Body of pancreas (tissue), 4 donors: Measurements from ENCODE around the gene CARD11. TPM values are rescaled to one million over a fixed set of nuclear protein-coding genes. Genes with fewer than 3 reads are reported as not detected.
A peak's percentile ranks its signal among the peaks of the same experiment; 100 is the strongest.

Source experiments
- ATAC-seq: fragments of 150-250 bp; one replicate; pipeline ENCODE4 v1.9.1; 2016
- DNase-seq, 4 donors: peaks; one replicate each; pipeline ENCODE4 v3.0.0-alpha.2; 2019
- H3K27ac ChIP-seq, 4 donors: fragments of 200-600 bp; sonication (generic); 1 replicate in 3 of 4; 2 replicates in 1 of 4; pipeline versions ENCODE4 v1.5.1 to v1.6.1; 2016 to 2019; ENCODE audit warnings: mild to moderate bottlenecking in 1 of 4, mixed read lengths in 1 of 4, moderate library complexity in 1 of 4
- H3K27me3 ChIP-seq, 2 donors: fragments of 200-600 bp; sonication (generic); one replicate each; pipeline ENCODE4 v1.6.0; 2016; ENCODE audit warnings: mild to moderate bottlenecking in 1 of 2
- H3K36me3 ChIP-seq, 2 donors: fragments of 200-600 bp; sonication (generic); replicated peaks in 1 of 2; 2 replicates each; pipeline ENCODE4 v1.5.1; 2016; ENCODE audit warnings: low read depth in 2 of 2; ENCODE audit not compliant: insufficient read depth in 1 of 2
- H3K4me1 ChIP-seq: fragments of 200-600 bp; sonication (generic); one replicate; pipeline ENCODE4 v1.6.0; 2016
- H3K4me3 ChIP-seq, 2 donors: fragments of 200-600 bp; sonication (generic); 1 replicate in 1 of 2; 2 replicates in 1 of 2; pipeline ENCODE4 v1.5.1; 2016 to 2019
- H3K9me3 ChIP-seq, 3 donors: fragments of 200-600 bp; sonication (generic); 1 replicate in 2 of 3; 2 replicates in 1 of 3; pipeline ENCODE4 v1.5.1; 2016
- POLR2A ChIP-seq, 3 donors: fragments of 450-650 bp; IDR thresholded peaks; one replicate each; pipeline ENCODE4 v1.6.1; 2016; ENCODE audit warnings: antibody characterized with exemption in 3 of 3, mild to moderate bottlenecking in 2 of 3
- WGBS, 2 donors: methylation state at CpG; one replicate each; pipeline ENCODE4 v1.1.5; 2017; 5-methylcytosine and 5-hydroxymethylcytosine counted together
- intact Hi-C: fragments of 100-400 bp; cut with DNase I; formaldehyde crosslinking; loops from one replicate; pipeline ENCODE4 v1.15.1; 2023
- total RNA-seq, 2 donors: library from RNA; depleted of rRNA; stranded (reverse); fragments of >200 nt; gene quantifications; one replicate each; pipeline ENCODE4 v1.1.0, GENCODE V29; 2016
- TF ChIP-seq, protein P1 (sequence below), 7 experiments: fragments of 450-650 bp in 4 of 7; fragments of 200-600 bp in 3 of 7; sonication (generic) in 3 of 7; IDR thresholded peaks; one replicate each; pipeline ENCODE4 v1.5.1; 2016 to 2019; ENCODE audit warnings: antibody characterized with exemption in 7 of 7

CARD11 gene
- total RNA-seq, 2 donors from 2014 or later = 2.0 to 3.4 TPM

GRCh38 chr7:2956076-2956475, 87.6 kb downstream of the CARD11 start:
- Histone ChIP-seq H3K27ac (no peak overlapping the region), H3K27me3 (no peaks in the 10 kb centered on the region), H3K9me3 (no peaks in the 10 kb centered on the region), H3K36me3 (no peaks in the 10 kb centered on the region), H3K4me1 (no peaks in the 10 kb centered on the region), H3K4me3 (no peak overlapping the region)
- ATAC-seq (no peak), DNase-seq (no peak)
- WGBS, 2 donors = 93 to 94% methylated on average over 6 of the region's 6 CpGs
- TF ChIP-seq, protein P1, sequence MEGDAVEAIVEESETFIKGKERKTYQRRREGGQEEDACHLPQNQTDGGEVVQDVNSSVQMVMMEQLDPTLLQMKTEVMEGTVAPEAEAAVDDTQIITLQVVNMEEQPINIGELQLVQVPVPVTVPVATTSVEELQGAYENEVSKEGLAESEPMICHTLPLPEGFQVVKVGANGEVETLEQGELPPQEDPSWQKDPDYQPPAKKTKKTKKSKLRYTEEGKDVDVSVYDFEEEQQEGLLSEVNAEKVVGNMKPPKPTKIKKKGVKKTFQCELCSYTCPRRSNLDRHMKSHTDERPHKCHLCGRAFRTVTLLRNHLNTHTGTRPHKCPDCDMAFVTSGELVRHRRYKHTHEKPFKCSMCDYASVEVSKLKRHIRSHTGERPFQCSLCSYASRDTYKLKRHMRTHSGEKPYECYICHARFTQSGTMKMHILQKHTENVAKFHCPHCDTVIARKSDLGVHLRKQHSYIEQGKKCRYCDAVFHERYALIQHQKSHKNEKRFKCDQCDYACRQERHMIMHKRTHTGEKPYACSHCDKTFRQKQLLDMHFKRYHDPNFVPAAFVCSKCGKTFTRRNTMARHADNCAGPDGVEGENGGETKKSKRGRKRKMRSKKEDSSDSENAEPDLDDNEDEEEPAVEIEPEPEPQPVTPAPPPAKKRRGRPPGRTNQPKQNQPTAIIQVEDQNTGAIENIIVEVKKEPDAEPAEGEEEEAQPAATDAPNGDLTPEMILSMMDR (IDR thresholded peaks at IDR 0.05) = no peak
- TF ChIP-seq POLR2A (IDR thresholded peaks at IDR 0.05) = no peak
- intact Hi-C loops = no loop called here

GRCh38 chr7:2955269-2955668, 88.4 kb downstream of the CARD11 start:
- no peak for DNase-seq
- intact Hi-C loops = no loop called here
- whole genome bisulfite sequencing, 2 donors = 60 to 65% methylated on average over 4 of the region's 4 CpGs
- TF ChIP-seq, protein P1 (IDR thresholded peaks at IDR 0.05) = no peak
- no peak for TF ChIP-seq POLR2A (IDR thresholded peaks at IDR 0.05)
- no peaks in the 10 kb centered on the region for H3K27me3 ChIP-seq
- H3K4me3 ChIP-seq = no peak overlapping the region
- H3K9me3 ChIP-seq = no peaks in the 10 kb centered on the region
- H3K4me1 ChIP-seq = no peaks in the 10 kb centered on the region
- no peaks in the 10 kb centered on the region for H3K36me3 ChIP-seq
- no peak for ATAC-seq
- H3K27ac ChIP-seq = no peak overlapping the region

DNA sequence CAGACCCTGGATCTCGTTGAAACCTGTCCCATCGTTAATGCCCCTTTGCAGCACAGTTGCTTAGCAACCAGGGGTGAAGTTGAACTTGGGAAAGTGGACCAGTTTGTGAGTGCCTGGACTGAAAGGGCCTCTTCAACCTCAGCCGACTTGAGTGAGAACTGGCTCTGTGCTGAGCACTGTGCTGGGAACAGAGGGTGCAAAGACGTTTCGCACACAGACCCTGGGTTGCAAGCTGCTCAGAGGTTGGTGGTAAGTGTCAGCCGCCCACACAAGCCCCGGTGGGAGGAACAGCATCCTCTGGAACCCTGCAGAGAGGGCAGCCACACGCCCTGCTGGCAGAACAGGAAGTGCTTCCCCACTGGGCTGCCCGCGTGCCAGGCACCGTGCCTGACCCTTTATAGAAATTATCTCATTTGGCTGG, 89.2 kb downstream of the CARD11 start:
- DNase-seq (no peak), ATAC-seq (peak; percentile 21)
- intact Hi-C loops = no loop called here

DNA sequence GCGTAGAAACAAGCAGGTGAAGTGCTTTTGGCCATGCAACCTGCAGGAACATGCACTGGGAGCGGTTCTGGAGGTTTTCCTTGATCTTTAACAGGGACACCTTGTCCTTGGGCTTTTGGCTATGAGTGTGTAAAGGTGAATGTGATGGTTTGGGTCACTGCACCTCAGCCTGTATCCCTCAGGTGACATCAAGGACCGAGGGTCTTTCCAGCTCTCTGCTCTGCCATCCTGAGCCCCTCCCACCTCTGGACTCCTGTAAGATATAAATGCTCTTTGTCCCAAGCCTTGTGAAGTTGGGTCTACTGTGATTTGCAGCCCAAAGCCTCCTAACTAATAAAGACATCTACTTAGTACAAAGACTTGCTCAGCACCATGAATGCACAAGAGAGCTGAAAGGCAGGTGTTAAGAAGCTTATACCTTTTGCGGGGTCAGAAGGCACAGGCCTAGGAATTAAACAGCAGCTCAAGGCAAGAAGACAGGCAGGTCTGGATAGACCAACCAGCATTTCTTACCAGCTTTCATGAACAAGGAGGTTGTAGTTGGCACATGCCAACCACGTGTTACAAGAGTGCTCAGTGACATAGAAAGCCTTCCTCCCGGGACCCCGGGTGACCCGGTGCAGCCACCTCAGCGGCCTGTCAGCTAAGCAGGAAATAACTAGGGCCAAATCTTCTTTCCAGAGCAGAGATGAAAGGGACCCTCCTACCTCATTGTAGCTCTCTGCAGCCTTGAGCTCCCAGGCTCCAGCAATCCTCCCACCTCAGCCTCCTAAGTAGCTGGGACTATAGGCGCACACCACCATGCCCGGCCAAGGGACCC, 89.9 kb downstream of the CARD11 start:
- no peak for DNase-seq
- Histone ChIP-seq H3K27ac (no peak overlapping the region), H3K4me1 (no peaks in the 10 kb centered on the region), H3K9me3 (no peaks in the 10 kb centered on the region), H3K27me3 (no peaks in the 10 kb centered on the region), H3K4me3 (no peak overlapping the region), H3K36me3 (no peaks in the 10 kb centered on the region)
- intact Hi-C loops = no loop called here
- ATAC-seq = no peak
- TF ChIP-seq, protein P1 (IDR thresholded peaks at IDR 0.05) = no peak
- TF ChIP-seq POLR2A (IDR thresholded peaks at IDR 0.05) = no peak
- 76 to 81% methylated on average over 9 to 11 of the region's 11 CpGs for WGBS, 2 donors

More for the DNA sequence above, 89.2 kb downstream of the CARD11 start:
- 73 to 75% methylated on average over 4 to 11 of the region's 11 CpGs for WGBS, 2 donors
- TF ChIP-seq, protein P1 (IDR thresholded peaks at IDR 0.05) = no peak
- no peak for TF ChIP-seq POLR2A (IDR thresholded peaks at IDR 0.05)
- no peak overlapping the region for H3K4me3 ChIP-seq
- H3K9me3 ChIP-seq = no peaks in the 10 kb centered on the region
- no peaks in the 10 kb centered on the region for H3K27me3 ChIP-seq
- no peaks in the 10 kb centered on the region for H3K36me3 ChIP-seq
- H3K4me1 ChIP-seq = no peaks in the 10 kb centered on the region
- H3K27ac ChIP-seq = no peak overlapping the region

DNA sequence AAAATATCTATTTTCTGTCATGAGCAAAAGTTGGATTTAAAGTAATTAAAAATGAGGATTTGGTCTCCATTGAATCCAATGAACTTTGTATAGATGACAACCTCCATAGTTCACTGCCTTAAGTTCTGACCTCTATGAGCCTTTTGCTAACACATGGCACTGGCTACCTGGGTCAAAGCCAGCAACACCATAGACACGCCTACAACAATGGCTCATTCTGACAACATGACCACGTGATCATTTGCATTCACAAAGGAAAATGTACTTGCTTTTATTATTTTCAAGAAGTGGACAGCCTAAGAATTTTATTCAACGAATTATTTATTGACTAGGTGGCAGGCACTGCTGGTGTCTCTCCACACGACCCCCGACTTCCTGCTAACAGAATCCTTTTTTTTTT, 90.6 kb downstream of the CARD11 start:
- no peaks in the 10 kb centered on the region for H3K4me1 ChIP-seq
- 59 to 66% methylated on average over 5 of the region's 5 CpGs for WGBS, 2 donors
- no peak for DNase-seq
- no peaks in the 10 kb centered on the region for H3K36me3 ChIP-seq
- no peak for ATAC-seq
- no peaks in the 10 kb centered on the region for H3K27me3 ChIP-seq
- H3K4me3 ChIP-seq = no peak overlapping the region
- H3K27ac ChIP-seq = no peak overlapping the region
- H3K9me3 ChIP-seq = no peaks in the 10 kb centered on the region
- TF ChIP-seq POLR2A (IDR thresholded peaks at IDR 0.05) = no peak
- TF ChIP-seq, protein P1 (IDR thresholded peaks at IDR 0.05) = no peak
- intact Hi-C loops = no loop called here
